Right atrium auricular region (tissue), 2 donors: ENCODE results near the gene CCDC169. TPM values are rescaled to one million over a fixed set of nuclear protein-coding genes. Genes with fewer than 3 reads are reported as not detected.
"Not testable (repeated sequence)": the region's sequence is repeated elsewhere in the genome, so short reads cannot be mapped to it uniquely, and the experiment has no call there.

ENCODE experiments used
- DNase-seq: peaks from one replicate; pipeline ENCODE4 v3.0.0-alpha.2; 2019; ENCODE audit warnings: low spot score
- H3K27ac ChIP-seq, 2 donors: fragments of 200-600 bp; sonication (generic); 1 replicate in 1 of 2; 2 replicates in 1 of 2; pipeline ENCODE4 v1.5.1; 2016 to 2019
- H3K27me3 ChIP-seq, 2 donors: fragments of 200-600 bp; sonication (generic); one replicate each; pipeline versions ENCODE4 v1.5.1 to v1.6.0; 2017 to 2019
- H3K36me3 ChIP-seq: fragments of 200-600 bp; sonication (generic); one replicate; pipeline ENCODE4 v1.5.1; 2016
- H3K4me1 ChIP-seq, 2 donors: fragments of 200-600 bp; sonication (generic); one replicate each; pipeline versions ENCODE4 v1.5.1 to v1.6.0; 2017 to 2019
- H3K4me3 ChIP-seq, 2 donors: fragments of 200-600 bp; sonication (generic); 1 replicate in 1 of 2; 2 replicates in 1 of 2; pipeline ENCODE4 v1.5.1; 2017 to 2019; ENCODE audit warnings: mild to moderate bottlenecking in 1 of 2, moderate library complexity in 1 of 2
- H3K9me3 ChIP-seq, 2 donors: fragments of 200-600 bp; sonication (generic); one replicate each; pipeline ENCODE4 v1.5.1; 2019
- total RNA-seq, 2 donors: library from RNA; depleted of rRNA; stranded (reverse); fragments of >200 nt; gene quantifications; one replicate each; pipeline ENCODE4 v1.1.0, GENCODE V29; 2016
- TF ChIP-seq, protein P1 (sequence below), 2 donors: fragments of 200-600 bp; sonication (generic); IDR thresholded peaks; one replicate each; pipeline ENCODE4 v1.5.1; 2019; ENCODE audit warnings: antibody characterized with exemption in 2 of 2

Gene CCDC169
- total RNA-seq, 2 donors from 2014 or later = 0.28 to 0.44 TPM

GRCh38 chr13:36332986-36333385, 35.4 kb upstream of the CCDC169 start:
- no peak overlapping the region for H3K27ac ChIP-seq
- DNase-seq = no peak
- H3K36me3 ChIP-seq = peaks cover 20% of the 10 kb centered on the region
- TF ChIP-seq, protein P1, sequence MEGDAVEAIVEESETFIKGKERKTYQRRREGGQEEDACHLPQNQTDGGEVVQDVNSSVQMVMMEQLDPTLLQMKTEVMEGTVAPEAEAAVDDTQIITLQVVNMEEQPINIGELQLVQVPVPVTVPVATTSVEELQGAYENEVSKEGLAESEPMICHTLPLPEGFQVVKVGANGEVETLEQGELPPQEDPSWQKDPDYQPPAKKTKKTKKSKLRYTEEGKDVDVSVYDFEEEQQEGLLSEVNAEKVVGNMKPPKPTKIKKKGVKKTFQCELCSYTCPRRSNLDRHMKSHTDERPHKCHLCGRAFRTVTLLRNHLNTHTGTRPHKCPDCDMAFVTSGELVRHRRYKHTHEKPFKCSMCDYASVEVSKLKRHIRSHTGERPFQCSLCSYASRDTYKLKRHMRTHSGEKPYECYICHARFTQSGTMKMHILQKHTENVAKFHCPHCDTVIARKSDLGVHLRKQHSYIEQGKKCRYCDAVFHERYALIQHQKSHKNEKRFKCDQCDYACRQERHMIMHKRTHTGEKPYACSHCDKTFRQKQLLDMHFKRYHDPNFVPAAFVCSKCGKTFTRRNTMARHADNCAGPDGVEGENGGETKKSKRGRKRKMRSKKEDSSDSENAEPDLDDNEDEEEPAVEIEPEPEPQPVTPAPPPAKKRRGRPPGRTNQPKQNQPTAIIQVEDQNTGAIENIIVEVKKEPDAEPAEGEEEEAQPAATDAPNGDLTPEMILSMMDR (IDR thresholded peaks at IDR 0.05) = no peak
- peaks cover 0 to 18% of the 10 kb centered on the region in 2 donors for H3K4me1 ChIP-seq
- no peak overlapping the region for H3K4me3 ChIP-seq
- no peaks in the 10 kb centered on the region for H3K27me3 ChIP-seq
- no peaks in the 10 kb centered on the region for H3K9me3 ChIP-seq

DNA sequence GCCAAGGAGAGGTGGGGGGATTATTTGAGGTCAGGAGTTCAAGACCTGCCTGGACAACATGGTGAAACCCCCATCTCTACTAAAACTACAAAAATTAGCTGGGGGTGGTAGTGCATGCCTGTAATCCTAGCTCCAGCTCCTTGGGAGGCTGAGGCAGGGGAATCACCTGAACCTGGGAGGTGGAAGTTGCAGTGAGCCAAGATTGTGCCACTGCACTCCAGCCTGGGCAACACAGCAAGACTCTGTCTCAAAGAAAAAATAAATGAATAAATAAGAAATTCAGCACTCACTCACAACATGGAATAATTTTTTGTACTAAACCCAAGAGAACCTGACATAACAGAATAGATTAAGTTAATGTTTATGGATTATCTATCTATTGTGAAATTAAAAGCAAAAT, 34.6 kb upstream of the CCDC169 start:
- not testable (repeated sequence) for H3K27ac ChIP-seq, H3K27me3 ChIP-seq, DNase-seq, H3K9me3 ChIP-seq, H3K4me3 ChIP-seq
- peaks cover 26% of the 10 kb centered on the region for H3K36me3 ChIP-seq
- H3K4me1 ChIP-seq = peaks cover 0 to 18% of the 10 kb centered on the region in 2 donors

DNA sequence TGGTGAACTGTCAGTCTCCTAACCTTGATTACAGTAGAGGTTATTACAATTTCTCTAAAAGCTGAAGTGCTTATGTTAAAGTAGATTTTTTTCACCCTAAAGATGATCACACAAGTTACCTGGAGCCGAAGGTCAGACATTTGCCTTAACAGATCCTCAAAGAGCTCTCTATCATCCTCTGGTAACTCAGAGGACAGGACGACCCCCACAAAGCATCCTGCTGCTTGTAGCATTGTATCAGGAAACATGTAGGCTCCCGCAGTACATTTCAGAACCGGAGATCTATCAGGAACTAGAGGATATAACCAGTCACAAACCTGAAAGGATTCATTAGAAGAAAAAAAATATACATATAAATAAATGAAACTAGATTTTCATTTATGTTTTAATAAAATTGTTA, 33.7 kb upstream of the CCDC169 start:
- Histone ChIP-seq H3K27me3 (no peaks in the 10 kb centered on the region), H3K4me3 (no peak overlapping the region), H3K9me3 (no peaks in the 10 kb centered on the region), H3K36me3 (peaks cover 36% of the 10 kb centered on the region), H3K27ac (no peak overlapping the region), H3K4me1 (peaks cover 0 to 18% of the 10 kb centered on the region in 2 donors)
- DNase-seq = no peak
- TF ChIP-seq, protein P1 (IDR thresholded peaks at IDR 0.05) = no peak

GRCh38 chr13:36329361-36329760, 31.7 kb upstream of the CCDC169 start:
- H3K27me3 ChIP-seq = no peaks in the 10 kb centered on the region
- peaks cover 0 to 18% of the 10 kb centered on the region in 2 donors for H3K4me1 ChIP-seq
- H3K36me3 ChIP-seq = peaks cover 55% of the 10 kb centered on the region
- no peak overlapping the region for H3K27ac ChIP-seq
- no peak for DNase-seq
- no peaks in the 10 kb centered on the region for H3K9me3 ChIP-seq
- TF ChIP-seq, protein P1 (IDR thresholded peaks at IDR 0.05) = no peak
- no peak overlapping the region for H3K4me3 ChIP-seq

DNA sequence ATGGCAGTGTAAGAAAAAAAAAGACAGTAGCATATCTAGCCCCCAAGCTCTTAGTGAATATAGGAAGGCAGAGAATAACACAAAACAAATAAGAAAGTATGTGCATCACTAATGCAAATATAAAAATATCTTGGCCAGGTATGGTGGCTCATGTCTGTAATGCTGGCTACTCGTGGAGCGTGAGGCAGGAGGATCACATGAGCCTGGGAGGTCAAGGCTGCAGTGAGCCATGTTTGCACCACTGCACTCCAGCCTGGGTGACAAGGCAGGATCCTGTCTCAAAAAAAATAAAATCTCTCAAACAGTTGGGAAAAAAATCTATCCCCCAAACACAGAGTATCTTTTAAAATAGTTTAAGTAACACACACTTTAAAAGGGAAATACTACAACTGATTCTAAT, 31.2 kb upstream of the CCDC169 start:
- no peaks in the 10 kb centered on the region for H3K27me3 ChIP-seq
- peaks cover 60% of the 10 kb centered on the region for H3K36me3 ChIP-seq
- no peak overlapping the region for H3K27ac ChIP-seq
- no peak overlapping the region for H3K4me3 ChIP-seq
- no peaks in the 10 kb centered on the region for H3K9me3 ChIP-seq
- peaks cover 0 to 14% of the 10 kb centered on the region in 2 donors for H3K4me1 ChIP-seq
- no peak for DNase-seq
- TF ChIP-seq, protein P1 (IDR thresholded peaks at IDR 0.05) = no peak

GRCh38 chr13:36325912-36326311, 28.3 kb upstream of the CCDC169 start:
- Histone ChIP-seq H3K27me3 (no peaks in the 10 kb centered on the region), H3K36me3 (peaks cover 73% of the 10 kb centered on the region), H3K4me1 (no peaks in the 10 kb centered on the region), H3K4me3 (no peak overlapping the region), H3K9me3 (no peaks in the 10 kb centered on the region), H3K27ac (no peak overlapping the region)
- no peak for DNase-seq
- TF ChIP-seq, protein P1 (IDR thresholded peaks at IDR 0.05) = no peak

GRCh38 chr13:36324881-36325280, 27.3 kb upstream of the CCDC169 start:
- not testable (repeated sequence) for H3K27me3 ChIP-seq, DNase-seq, H3K4me3 ChIP-seq, H3K4me1 ChIP-seq, H3K9me3 ChIP-seq, H3K27ac ChIP-seq
- peaks cover 70% of the 10 kb centered on the region for H3K36me3 ChIP-seq
